GM10847 (cell line): Measurements from ENCODE around the gene AMN.

Experiments
- POLR2A ChIP-seq: IDR thresholded peaks from 2 replicates; pipeline ENCODE4 v1.6.1; 2011; ENCODE audit not compliant: insufficient read length; ENCODE audit errors: extremely low read depth

AMN gene

GRCh38 chr14:102971836-102972606 is 49.6 kb downstream of the AMN start:
- TF ChIP-seq POLR2A: no peak

DNA sequence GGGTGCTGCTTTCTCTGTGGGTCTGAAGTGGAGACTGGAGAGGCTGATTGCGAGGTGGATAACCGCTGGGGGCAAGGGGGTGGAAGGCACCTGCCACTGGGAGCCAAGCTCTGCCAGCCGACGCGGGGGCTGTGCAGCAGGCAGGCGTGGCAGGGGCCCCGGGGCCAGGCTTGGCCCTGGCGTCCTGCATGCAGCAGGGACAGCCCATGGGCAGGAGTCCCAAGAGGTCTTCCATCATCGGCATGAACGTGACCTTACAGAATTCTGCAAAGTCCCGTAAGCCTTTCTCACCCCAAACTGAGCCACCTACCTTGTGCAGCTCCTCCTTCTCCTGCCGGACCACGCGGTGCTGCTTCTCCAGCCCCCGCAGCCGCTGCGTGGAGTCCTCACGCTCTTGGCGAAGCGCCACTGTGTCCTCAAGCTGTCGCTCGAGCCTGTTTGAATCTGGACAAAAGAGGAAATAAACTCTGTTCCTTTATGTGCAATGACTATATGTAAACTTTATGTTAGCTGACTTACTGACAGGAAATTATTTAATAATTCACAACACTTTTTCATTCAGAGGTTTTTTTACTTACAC is 51.3 kb downstream of the AMN start:
- no peak for TF ChIP-seq POLR2A

DNA sequence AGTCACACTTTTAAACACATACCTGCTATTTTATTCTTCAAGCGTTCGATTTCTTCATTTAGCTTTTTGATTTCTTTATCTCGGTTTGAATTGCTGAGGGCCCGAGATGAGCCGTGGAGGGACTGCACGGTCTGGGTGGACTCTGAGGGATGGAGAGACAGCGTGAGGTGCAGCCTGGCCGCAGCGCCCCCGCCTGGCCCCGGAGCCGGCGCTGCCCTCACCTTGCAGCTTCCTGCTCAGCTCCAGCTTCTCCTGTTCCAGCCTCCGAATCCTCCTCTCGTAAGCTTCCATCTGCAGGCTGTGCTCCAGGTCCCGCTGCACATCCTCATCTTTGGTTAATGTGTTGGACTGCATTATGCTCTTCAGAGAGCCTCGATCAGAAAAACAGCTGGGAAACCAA is 53.2 kb downstream of the AMN start:
- TF ChIP-seq POLR2A: no peak

- TF ChIP-seq POLR2A: no peak
These were observed 55.0 kb downstream of the AMN start for GRCh38 chr14:102977475-102977874.

DNA sequence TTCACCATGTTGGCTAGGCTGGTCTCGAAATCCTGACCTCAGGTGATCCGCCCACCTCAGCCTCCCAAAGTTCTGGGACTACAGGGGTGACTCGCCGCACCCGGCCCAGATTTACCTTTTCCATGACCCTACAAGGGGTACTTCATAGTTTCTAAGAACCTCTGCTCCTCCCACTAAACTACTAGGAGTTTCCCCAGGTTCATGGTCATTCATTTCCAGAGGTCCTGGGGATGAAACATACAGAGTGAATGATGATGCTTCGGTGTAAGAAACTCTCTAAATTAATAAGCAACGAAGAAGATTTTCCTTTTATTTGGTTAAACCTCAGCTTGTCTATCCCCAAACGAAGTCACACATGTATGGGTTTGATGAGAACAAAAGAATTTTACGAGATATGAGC is 56.9 kb downstream of the AMN start:
- no peak for TF ChIP-seq POLR2A

GRCh38 chr14:102980409-102980810 is 57.9 kb downstream of the AMN start:
- TF ChIP-seq POLR2A: no peak
